GM18507 (cell line): ENCODE results near the gene VTI1A.
"Not testable (repeated sequence)": the region's sequence is repeated elsewhere in the genome, so short reads cannot be mapped to it uniquely, and the experiment has no call there.

Source experiments
- DNase-seq: peaks from one replicate; pipeline ENCODE4 v3.0.0; 2011; ENCODE audit warnings: low read depth; ENCODE audit not compliant: insufficient read length; ENCODE audit errors: extremely low spot score
- FAIRE-seq: peaks from 2 replicates; lab custom pipeline; 2011; peaks lifted over from hg19 to GRCh38; lab: Jason Lieb, UNC

VTI1A gene

DNA sequence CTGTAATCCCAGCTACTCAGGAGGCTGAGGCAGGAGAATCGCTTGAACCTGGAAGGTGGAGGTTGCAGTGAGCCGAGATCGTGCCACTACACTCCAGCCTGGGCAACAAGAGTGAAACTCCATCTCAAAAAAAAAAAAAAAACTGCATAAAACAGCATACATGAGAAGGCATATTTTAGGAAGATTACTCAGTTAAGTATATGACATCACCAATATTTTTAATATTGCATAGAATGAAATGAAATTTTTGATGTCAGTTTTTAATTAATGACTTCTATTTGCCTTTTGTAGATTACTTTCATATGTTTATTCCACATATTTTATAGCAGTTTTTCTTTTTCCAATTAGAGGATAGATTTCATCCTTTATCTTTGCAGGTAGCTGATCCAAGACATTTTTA is 284.4 kb downstream of the VTI1A start:
- DNase-seq, FAIRE-seq: not testable (repeated sequence)

DNA sequence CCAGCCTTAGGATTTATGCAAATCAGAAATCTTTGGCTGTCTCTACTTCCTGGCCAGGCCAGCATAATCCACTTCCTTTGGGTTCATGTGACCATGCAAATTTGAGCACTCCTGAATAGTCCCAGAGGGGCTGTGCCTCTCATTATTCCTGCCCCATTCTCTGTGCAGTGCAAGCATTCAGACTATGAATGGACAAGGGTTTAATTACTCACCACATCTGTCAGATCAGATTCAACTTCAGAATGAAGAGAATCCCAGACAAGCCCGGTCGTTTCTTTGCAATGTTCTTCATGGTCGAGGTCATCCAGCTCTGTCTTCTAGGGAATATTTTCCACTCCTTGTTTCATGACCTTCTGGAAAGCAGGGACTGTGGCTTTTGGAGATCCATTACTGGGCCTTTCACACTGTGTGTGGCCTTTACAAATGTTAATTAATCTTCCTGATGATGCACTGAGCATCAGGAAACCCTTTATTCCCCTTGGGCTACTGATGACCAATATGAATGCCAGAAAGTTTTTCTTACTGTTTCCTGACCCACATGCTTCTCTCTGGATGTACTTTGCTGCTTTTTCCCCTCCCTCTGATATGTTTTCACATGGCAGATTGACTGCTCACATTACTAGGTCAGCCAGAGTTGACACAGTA is 285.4 kb downstream of the VTI1A start:
- FAIRE-seq (no peak), DNase-seq (no peak)

DNA sequence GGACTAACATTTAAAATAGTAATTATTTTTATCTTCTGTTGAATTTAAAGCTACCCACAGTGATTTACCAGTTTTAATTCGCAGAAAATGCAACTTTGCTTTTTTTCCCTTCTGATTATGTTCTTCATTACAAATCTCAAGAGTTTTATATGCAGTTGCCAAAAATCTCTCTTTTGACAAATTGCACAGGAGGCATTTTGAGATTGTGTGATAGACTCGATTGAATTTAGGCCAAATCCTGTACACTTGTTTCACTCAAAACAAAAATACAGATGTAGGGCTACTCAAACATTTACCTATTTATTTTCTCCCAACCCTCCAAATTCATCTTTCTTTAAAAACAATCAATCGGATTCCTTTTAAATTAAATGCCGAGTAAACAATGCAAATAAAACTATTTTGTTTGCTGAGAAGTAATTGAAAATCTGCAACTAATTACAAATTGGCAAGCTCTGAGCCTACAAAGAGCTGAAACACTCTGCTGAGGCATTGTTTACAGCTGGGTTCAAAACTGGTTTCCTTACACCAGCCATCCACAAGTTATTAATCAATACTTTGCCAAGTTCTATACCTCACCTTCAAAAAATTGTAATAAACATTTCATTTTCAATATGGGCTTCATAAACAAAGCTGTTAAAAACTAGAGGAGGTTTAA is 288.2 kb downstream of the VTI1A start:
- FAIRE-seq (no peak), DNase-seq (no peak)

DNA sequence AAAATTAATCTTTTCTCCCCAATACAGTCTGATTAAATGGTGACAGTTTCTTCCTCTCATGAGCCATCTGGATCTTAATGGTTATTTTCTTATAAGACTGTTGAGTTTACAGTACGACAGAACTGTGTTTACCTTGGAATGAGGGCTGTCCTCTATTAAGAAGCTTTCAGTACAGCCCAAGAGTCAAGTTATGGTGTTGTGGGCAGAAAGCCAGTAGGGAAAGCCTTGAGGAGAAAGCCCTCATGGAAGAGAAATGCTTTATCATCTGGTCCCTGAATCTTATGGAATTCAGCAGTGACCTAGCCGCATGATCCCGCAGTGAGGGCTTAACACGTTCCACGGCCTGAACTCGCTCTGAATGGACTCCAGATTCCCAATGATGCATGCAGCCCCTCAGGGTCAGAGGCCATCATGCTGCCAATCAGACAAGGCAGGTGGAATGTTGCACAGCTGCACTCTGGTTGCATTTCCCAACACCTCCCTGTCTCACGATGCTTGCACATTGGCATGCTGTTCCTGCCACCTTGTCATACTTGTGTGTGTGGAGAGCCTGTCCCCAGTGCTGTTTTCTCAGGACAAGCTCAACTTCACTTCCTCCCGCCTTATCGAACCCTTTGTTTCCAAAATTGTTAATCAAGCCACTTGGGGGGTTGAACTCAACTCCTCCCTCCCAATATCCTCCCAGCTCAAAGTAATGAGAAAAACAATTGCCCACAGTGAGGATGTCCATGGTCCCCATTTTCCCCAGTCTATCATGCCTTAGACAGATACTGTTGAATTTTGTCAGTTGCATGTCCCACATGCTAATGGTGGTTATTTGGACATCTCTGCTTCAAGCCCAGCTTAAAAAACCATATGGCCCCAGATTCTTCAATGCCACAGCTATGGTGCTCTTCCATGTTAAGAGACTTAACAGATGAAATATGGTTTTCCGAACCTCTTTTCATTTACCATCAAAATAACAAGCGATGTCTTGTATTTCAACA is 291.9 kb downstream of the VTI1A start:
- DNase-seq (no peak), FAIRE-seq (no peak)

DNA sequence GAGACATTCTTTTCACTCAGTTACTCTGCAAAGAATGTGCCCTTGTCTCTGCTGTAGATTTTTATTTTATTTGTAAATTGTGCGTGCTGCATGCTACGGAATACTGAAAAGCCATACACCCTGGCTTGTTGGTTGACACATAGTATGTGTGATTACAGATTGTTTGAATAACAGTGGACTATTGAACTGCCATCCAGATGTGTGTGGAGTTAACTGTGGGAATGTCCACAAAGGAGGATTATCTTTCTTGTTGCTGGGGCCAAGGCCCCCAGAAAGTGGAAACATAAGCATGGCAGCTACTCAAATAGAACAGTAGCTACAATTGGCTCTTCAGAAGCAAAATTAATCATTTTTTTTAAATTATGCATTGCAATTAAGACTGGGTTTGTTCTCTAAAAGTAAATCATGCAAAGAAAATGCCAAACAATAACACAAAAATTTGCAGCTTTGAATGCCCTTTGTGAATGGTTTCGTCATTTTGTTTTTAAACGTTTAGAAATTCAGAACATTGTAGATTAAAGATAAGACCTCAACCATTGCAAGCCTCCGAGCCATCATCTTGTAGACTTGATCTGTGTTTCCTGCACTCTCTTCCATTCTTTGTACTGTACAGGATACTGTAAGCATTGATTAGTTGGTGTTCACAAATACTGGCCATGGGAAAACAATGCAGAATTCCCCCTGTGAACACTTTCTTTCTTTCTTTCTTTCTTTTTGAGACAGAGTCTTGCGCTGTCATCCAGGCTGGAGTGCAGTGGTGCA is 292.8 kb downstream of the VTI1A start:
- FAIRE-seq (no peak), DNase-seq (no peak)

DNA sequence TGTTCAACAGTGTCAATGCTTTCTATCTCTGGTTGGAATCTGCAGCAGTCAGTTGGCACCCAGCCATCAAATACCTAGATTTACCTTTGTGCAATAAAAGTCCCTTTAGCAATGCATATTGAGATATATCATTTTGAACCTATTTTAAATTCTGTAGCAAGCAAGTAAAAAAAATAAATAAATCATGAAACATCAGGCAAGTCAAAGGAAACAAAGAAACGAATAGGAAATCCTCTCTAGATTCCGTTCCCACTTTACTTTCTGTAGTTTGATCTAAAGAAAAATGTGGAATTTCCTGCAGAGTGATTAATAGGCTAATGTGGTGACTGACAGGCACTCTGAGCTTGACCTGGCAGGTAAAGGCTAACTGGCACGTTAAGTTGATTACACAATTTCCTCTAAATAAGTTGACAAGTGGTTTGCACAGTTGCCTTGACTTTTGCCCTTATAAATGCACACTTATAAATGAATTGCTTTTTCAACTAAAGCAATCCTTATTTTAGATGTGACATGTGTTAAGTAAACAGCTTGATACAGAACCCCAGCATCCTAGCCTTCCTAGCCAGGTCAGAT is 294.9 kb downstream of the VTI1A start:
- DNase-seq (no peak), FAIRE-seq (no peak)

DNA sequence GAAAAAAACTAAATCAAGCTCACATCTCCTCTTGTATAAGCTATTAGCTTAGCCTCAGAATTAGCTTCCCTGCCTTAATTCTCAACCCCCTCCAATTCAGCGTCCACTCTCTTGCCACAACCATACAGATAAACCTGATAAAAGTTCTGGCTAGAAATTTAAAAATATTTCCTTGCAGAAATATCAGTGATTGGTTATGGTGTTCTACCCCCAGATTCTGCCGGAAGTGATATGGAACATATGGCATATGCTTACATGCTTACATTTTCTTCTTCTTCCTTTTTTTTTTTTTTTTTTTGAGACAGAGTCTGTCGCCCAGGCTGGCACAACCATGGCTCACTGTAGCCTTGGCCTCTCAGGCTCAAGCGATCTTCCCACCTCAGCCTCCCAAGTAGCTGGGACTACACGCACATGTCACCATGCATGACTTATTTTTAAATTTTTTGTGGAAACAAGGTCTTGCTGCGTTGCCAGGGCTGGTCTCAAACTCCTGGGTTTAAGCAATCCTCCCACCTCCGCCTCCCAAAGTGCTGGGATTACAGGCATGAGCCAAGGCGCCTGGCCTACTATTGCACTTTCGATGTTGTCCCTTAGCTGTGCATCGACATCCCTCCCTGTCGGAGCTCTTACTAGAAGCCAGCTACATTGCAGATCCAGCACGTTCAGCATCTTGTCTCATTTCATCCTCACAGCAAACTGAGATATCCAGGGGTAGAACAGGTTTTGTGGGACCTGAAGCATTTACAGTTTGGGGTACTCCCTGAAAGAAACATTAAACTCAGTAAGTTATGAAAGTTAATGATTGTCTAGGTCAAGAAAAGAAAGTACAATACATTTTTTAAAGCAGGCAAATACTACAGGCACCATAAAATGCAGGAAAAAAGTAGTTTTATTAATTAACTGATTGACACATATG is 297.4 kb downstream of the VTI1A start:
- FAIRE-seq (no peak), DNase-seq (no peak)

DNA sequence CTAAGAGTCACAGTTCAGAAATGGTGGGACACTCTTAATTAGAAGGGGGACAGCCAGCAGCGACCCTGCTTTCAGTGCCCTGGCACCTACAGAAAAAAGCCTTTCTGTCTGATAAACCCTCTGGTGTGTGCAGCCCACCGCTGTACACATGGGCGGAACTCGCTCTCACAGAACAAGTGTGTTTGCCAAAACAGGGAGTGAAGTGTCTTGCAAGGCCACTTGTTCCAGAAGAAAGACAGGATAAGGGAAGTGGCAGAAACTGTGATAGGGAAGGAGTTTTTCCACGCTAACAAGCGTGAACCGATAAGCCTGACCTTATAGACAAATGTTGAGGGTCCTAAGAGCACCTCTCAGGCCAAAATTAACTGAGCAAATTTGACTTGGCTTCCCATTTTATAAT is 299.3 kb downstream of the VTI1A start:
- no peak for DNase-seq
- no peak for FAIRE-seq

DNA sequence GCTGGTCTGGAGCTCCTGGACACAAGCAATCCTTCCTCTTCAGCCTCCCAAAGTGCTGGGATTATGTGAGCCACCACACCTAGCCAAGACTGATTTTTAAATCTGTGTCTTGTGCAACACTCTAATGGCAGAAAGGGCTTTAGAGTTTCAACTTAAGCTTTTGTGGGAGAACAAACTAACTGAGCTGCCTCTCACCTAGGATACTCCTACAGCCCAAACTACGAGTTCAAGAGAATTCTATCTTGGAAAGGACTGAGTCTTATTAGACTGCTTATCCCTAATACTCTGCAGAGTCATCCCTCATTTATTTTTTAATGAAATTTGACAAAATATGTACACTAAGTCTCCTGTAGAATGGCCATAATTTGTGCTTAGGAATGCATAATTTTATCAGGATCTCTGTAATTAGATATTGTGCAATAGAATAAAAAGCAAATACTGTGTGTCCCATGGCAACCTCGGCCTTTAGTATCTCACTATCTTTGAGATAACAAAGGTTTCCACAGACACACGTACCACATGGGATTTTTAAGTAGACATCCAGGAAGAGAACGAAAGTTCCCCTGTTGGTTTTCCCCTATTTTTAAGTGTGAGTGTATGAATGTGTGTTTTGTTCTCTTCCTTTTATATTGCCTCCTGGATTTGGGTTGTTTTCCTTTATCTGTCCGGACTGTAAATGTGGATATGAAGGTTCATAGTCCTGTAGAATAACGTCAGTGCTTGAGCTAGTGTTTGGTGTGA is 303.6 kb downstream of the VTI1A start:
- DNase-seq (no peak), FAIRE-seq (no peak)

DNA sequence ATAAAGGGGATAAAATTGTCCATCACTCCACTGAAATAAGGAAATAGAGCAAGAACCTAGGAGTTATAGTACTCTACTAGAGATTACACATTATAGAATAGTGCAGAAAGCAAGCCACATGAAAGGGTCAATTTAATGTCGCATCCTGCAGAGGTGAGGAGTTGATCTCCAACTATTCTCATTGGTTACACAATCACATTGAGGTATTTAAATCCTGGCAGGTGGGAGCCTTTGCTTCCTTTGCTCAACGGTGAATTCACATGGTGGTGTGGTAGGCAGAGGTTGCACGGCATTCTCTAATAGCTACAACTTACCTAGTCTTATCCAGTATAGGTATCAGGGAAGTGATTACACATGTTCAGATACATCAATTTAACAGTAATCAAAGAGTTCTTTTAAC is 304.6 kb downstream of the VTI1A start:
- no peak for DNase-seq
- no peak for FAIRE-seq

DNA sequence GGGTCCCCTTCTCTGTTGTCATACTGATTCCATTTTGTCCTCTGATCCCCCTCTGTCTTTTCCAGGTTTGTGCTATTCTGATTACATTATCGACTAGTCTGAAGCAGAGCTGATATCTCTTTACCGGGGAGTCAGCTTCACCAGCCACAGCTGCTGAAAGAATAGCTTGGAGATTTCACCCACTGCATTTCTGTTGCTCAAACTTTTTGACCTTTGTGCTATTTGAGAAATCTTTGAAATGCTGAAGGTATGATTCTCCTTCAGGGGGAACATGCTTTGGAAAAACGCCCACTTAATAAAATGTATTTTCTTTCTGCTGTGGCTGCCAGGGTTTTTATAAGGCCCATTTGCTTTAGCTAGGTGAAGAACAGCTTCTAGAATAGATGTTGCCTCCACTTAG is 305.3 kb downstream of the VTI1A start:
- DNase-seq = no peak
- FAIRE-seq = no peak

DNA sequence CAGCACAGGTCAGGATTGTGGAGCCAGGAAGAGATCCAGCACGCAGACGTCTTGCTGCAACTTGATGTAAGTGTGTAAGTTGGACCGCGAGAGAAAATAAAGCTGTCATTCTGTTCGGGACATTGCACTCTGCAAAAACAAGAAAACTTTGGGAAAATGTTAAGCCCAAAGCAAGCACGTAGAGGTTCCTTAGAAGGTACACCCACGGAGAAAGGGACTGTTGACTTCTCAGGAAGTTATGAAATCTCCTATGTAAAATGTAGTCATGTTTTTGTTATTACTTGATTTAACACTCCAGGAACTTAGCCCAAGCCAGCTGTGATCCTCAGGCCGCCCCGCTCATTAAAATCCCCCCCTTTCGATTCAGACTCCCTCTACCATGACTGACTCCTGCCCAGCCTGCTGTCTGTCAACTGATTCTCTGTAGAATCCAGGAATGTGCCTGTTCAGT is 307.0 kb downstream of the VTI1A start:
- FAIRE-seq (no peak), DNase-seq (no peak)

DNA sequence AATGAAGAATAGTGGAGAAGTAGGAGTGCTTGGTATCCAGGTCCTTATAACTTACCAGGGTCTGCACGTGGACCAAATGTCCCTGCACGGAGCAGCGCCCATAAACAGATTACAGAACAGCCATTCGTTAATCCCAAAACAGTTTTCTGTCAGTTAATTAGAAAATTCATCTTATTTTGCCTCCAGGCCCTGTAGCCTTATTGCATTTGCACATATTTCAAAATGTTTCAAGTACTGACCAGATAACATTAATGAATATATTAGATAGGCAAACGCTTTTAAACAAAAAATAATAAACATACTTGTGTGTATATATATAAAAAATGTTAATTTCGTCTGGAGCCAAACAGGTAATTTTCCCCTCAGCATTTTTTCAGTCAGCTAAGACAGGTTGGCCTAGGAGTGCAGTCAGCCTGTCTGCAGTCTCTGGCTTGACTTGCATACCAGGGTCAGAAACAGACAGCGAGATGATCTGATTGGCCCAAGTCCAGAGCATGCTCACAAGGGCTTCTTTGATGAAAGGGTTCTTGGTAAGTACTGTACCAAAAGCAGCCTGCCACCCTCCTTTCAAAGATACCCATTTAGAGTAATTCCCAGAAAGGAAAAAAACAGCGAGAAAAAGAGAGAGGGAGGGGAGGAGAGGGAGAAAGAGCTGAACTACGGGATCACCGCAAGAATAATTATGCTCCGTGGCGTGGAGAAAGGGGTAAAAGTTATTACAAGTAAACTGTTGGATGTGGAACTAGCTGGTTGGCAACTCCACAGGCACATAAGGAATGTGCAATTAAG is 308.6 kb downstream of the VTI1A start:
- no peak for DNase-seq
- FAIRE-seq = no peak

DNA sequence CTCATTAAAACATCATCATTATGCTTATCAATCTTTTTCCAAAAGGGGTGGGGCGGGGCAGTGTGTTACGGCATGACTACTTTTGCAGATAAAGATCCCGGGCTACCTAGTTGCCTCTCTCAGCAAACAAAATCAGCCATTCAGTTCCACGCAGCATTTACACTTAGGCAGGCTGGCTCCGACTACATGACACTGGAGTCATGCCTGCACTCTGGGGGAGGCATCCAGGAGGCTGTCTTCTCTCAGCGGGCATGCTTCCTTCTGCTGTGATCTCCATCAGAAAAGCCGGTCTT is 309.2 kb downstream of the VTI1A start:
- FAIRE-seq = no peak
- no peak for DNase-seq

DNA sequence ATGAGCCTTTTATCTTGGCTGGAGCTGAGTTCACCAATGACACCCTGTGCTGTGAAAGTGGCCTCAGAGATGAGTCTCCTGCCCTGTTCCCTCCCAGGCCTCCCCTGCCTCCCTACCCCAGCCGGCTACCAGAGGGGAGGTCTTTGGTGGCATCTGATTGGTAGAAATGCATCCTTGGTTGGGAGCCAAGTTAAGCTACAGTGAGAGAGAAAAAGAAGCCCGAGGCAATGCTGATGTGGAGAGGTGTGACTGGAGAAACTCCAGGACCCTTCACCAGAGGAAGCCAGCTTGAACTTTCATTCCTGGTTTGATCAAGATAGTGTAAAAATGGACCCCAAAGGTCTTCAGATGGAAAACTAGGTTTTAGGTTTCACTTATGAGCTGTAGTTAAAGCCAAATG is 311.9 kb downstream of the VTI1A start:
- FAIRE-seq = no peak
- no peak for DNase-seq

DNA sequence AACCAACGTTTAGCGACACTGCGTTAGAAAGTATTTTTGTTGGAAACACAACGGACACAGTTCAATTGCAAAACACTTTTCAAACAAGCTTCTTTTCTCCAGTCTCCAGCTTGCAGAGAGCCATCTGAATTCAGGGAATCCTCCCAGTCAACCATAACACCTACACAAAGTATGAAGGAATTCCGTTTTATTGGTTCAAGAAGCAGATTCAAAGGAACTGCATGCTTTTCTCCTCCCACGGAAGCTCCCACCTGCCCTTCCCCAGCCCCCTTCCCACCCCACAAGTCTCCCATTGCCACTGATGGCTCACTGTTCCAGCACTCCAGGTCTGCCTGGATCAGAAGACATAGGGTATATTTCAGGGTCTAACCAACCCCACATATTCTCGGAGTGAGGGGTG is 312.5 kb downstream of the VTI1A start:
- DNase-seq (no peak), FAIRE-seq (no peak)

DNA sequence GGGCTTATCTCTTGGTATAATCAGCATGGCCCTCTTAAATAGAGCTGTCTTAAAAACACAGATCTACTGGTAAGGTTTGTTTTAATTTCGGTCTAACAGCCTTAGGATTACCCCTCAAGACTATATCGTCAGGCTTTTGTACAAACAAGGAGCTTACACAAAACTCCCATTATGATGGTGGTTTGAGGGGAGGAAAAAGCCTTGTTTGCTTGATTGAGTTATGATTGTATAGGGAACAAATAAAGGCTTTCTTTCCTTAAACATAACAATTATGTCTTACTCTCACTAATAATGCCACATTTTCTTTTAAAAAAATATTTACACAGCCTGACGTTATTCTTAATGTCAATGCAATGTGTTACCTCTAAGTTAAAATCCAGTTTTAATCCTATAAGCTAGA is 314.2 kb downstream of the VTI1A start:
- DNase-seq (no peak), FAIRE-seq (no peak)
